H1 (cell line): ENCODE data around the gene ZNF148. TPM values are rescaled to one million over a fixed set of nuclear protein-coding genes. Genes with fewer than 3 reads are reported as not detected.

Source experiments
- CTCF ChIA-PET: fragments of 300-600 bp; sonication (Branson Sonifier 250); formaldehyde crosslinking; loops from one replicate; lab custom pipeline; 2021; ENCODE audit not compliant: partially characterized antibody; lab: Charles Lee
- POLR2A ChIA-PET: fragments of 300-600 bp; sonication (Branson Sonifier 250); formaldehyde crosslinking; loops from one replicate; lab custom pipeline; 2021; ENCODE audit warnings: inconsistent platforms; ENCODE audit not compliant: partially characterized antibody; lab: Charles Lee
- DNase-seq, 2 experiments: peaks; one replicate each; pipeline versions ENCODE4 v3.0.0 to v3.0.0-alpha.2; 2010 to 2022; ENCODE audit warnings: low spot score in 2 of 2, low read depth in 1 of 2, mixed read lengths in 1 of 2
- FAIRE-seq: peaks from 2 replicates; lab custom pipeline; 2011; peaks lifted over from hg19 to GRCh38; lab: Jason Lieb, UNC
- H2AFZ ChIP-seq: 2 replicates; pipeline ENCODE4 v1.8.1; 2012; ENCODE audit warnings: low read length, inconsistent platforms
- H2AK5ac ChIP-seq: 2 replicates; pipeline ENCODE4 v1.6.1; 2013; ENCODE audit warnings: low read depth, low read length
- H2BK120ac ChIP-seq: replicated peaks from 2 replicates; pipeline ENCODE3; 2013; ENCODE audit warnings: low read depth, low read length, inconsistent platforms
- H2BK12ac ChIP-seq: 2 replicates; pipeline ENCODE4 v1.6.1; 2013; ENCODE audit warnings: low read depth, low read length
- H2BK15ac ChIP-seq: 2 replicates; pipeline ENCODE4 v1.6.1; 2013; ENCODE audit warnings: low read length
- H2BK20ac ChIP-seq: 2 replicates; pipeline ENCODE4 v1.6.1; 2013; ENCODE audit warnings: low read length
- H2BK5ac ChIP-seq: 2 replicates; pipeline ENCODE4 v1.6.1; 2013; ENCODE audit warnings: low read depth, low read length
- H3K14ac ChIP-seq: 2 replicates; pipeline ENCODE4 v1.6.1; 2013; ENCODE audit warnings: inconsistent platforms; ENCODE audit not compliant: insufficient read length
- H3K18ac ChIP-seq: 2 replicates; pipeline ENCODE4 v1.6.1; 2013; ENCODE audit warnings: low read length; ENCODE audit errors: extremely low read depth
- H3K23ac ChIP-seq: 2 replicates; pipeline ENCODE4 v1.6.1; 2013; ENCODE audit warnings: inconsistent platforms; ENCODE audit not compliant: insufficient read length
- H3K23me2 ChIP-seq: 2 replicates; pipeline ENCODE4 v1.6.1; 2013; ENCODE audit warnings: low read depth, low read length
- H3K27ac ChIP-seq: 2 replicates; pipeline ENCODE4 v1.6.1; 2011; ENCODE audit warnings: low read depth, low read length, inconsistent platforms
- H3K27me3 ChIP-seq, 4 experiments: replicated peaks in 1 of 4; 1 replicate in 1 of 4; 2 replicates in 3 of 4; pipeline versions ENCODE4 v1.6.1 to v1.8.1; 2011 to 2013; ENCODE audit warnings: low read length in 3 of 4, mild to moderate bottlenecking in 3 of 4, inconsistent platforms in 2 of 4, mixed read lengths in 2 of 4, moderate library complexity in 1 of 4; ENCODE audit not compliant: control insufficient read depth in 3 of 4, insufficient read depth in 3 of 4; ENCODE audit errors: extremely low read depth in 1 of 4
- H3K36me3 ChIP-seq, 4 experiments: 2 replicates each; pipeline versions ENCODE4 v1.6.1 to v1.8.1; 2011 to 2013; ENCODE audit warnings: mild to moderate bottlenecking in 4 of 4, low read length in 3 of 4, moderate library complexity in 2 of 4, control low read depth in 1 of 4, inconsistent platforms in 1 of 4; ENCODE audit not compliant: insufficient read depth in 4 of 4, control insufficient read depth in 2 of 4
- H3K4ac ChIP-seq: replicated peaks from 2 replicates; pipeline ENCODE3; 2013; ENCODE audit warnings: low read length, low read depth, mixed read lengths, inconsistent platforms; ENCODE audit not compliant: insufficient read length
- H3K4me1 ChIP-seq, 4 experiments: replicated peaks in 1 of 4; 1 replicate in 1 of 4; 2 replicates in 3 of 4; pipeline versions ENCODE4 v1.6.1 to v1.8.1; 2011 to 2013; ENCODE audit warnings: low read length in 3 of 4, inconsistent platforms in 2 of 4, mixed read lengths in 1 of 4; ENCODE audit not compliant: insufficient read depth in 4 of 4, control insufficient read depth in 3 of 4
- H3K4me2 ChIP-seq, 2 experiments: 2 replicates each; pipeline versions ENCODE4 v1.6.1 to v1.8.1; 2011 to 2013; ENCODE audit warnings: low read depth in 2 of 2, low read length in 2 of 2, control low read depth in 1 of 2, inconsistent platforms in 1 of 2, mild to moderate bottlenecking in 1 of 2; ENCODE audit not compliant: insufficient read depth in 1 of 2
- H3K4me3 ChIP-seq, 4 experiments: fragments of 200-600, 300-600 bp in 1 of 4; sonication (generic), shearing (Covaris generic), sonication (Bioruptor Twin) in 1 of 4; 2 replicates each; pipeline versions ENCODE4 v1.5.1 to v1.8.1; 2011 to 2016; ENCODE audit warnings: low read length in 4 of 4, low read depth in 3 of 4, control low read depth in 2 of 4, inconsistent platforms in 2 of 4, mild to moderate bottlenecking in 2 of 4, mixed read lengths in 1 of 4, moderate library complexity in 1 of 4; ENCODE audit not compliant: insufficient read depth in 2 of 4; ENCODE audit errors: extremely low read depth in 1 of 4
- H3K56ac ChIP-seq: replicated peaks from 2 replicates; pipeline ENCODE3; 2013; ENCODE audit warnings: low read depth, mild to moderate bottlenecking, mixed read lengths, low read length, inconsistent platforms; ENCODE audit not compliant: insufficient read length
- H3K79me1 ChIP-seq: 2 replicates; pipeline ENCODE4 v1.6.1; 2013; ENCODE audit warnings: low read depth, low read length, control low read depth
- H3K79me2 ChIP-seq, 2 experiments: 2 replicates each; pipeline versions ENCODE4 v1.6.1 to v1.8.1; 2012 to 2013; ENCODE audit warnings: low read length in 2 of 2, mild to moderate bottlenecking in 2 of 2, inconsistent platforms in 1 of 2; ENCODE audit not compliant: insufficient read depth in 2 of 2, control insufficient read depth in 1 of 2
- H3K9ac ChIP-seq, 4 experiments: replicated peaks in 1 of 4; 1 replicate in 1 of 4; 2 replicates in 3 of 4; pipeline versions ENCODE4 v1.6.1 to v1.8.1; 2011 to 2013; ENCODE audit warnings: low read depth in 3 of 4, low read length in 3 of 4, control low read depth in 2 of 4, mild to moderate bottlenecking in 2 of 4, moderate library complexity in 2 of 4, inconsistent platforms in 1 of 4; ENCODE audit errors: extremely low read depth in 1 of 4
- H3K9me3 ChIP-seq, 2 experiments: 2 replicates each; pipeline versions ENCODE4 v1.6.1 to v1.8.1; 2012 to 2013; ENCODE audit warnings: mild to moderate bottlenecking in 2 of 2, moderate library complexity in 2 of 2, control low read depth in 1 of 2, inconsistent platforms in 1 of 2, low read depth in 1 of 2, low read length in 1 of 2, mixed read lengths in 1 of 2; ENCODE audit not compliant: insufficient read depth in 2 of 2
- H4K20me1 ChIP-seq, 2 experiments: replicated peaks in 1 of 2; 2 replicates each; pipeline versions ENCODE3 to v1.8.1; 2011 to 2013; ENCODE audit warnings: inconsistent platforms in 2 of 2, low read length in 2 of 2, mild to moderate bottlenecking in 1 of 2; ENCODE audit not compliant: insufficient read depth in 2 of 2, control insufficient read depth in 1 of 2
- H4K5ac ChIP-seq: 2 replicates; pipeline ENCODE4 v1.6.1; 2013; ENCODE audit warnings: low read length, low read depth, mixed read lengths, inconsistent platforms; ENCODE audit not compliant: insufficient read length
- H4K8ac ChIP-seq: 2 replicates; pipeline ENCODE4 v1.8.0; 2013; ENCODE audit warnings: mild to moderate bottlenecking, moderate library complexity, low read length, inconsistent platforms; ENCODE audit not compliant: insufficient read depth; ENCODE audit errors: extremely low read depth
- H4K91ac ChIP-seq: replicated peaks from 2 replicates; pipeline ENCODE3; 2013; ENCODE audit warnings: low read length, mixed read lengths, inconsistent platforms; ENCODE audit not compliant: insufficient read length
- BCL11A ChIP-seq, 2 experiments: IDR thresholded peaks; one replicate each; pipeline ENCODE4 v1.6.1; 2011; ENCODE audit warnings: low read depth in 2 of 2, low read length in 2 of 2, mild to moderate bottlenecking in 2 of 2
- BRCA1 ChIP-seq: IDR thresholded peaks from 2 replicates; pipeline ENCODE4 v1.6.1; 2012; ENCODE audit warnings: low read depth, low read length, improper control_type of control experiment
- GABPA ChIP-seq: IDR thresholded peaks from 2 replicates; pipeline ENCODE4 v1.6.1; 2011; ENCODE audit warnings: mild to moderate bottlenecking, low read length, moderate library complexity, borderline replicate concordance; ENCODE audit not compliant: insufficient read depth
- KDM4A ChIP-seq: IDR thresholded peaks from one replicate; pipeline ENCODE4 v1.7.1; 2012; ENCODE audit warnings: low read depth, mild to moderate bottlenecking, moderate library complexity, low read length, inconsistent platforms; ENCODE audit not compliant: severe bottlenecking
- PHF8 ChIP-seq: fragments of 200-600 bp; sonication (generic); conservative IDR thresholded peaks from 2 replicates; pipeline ENCODE4 v1.7.1; 2012; ENCODE audit warnings: low read depth, mild to moderate bottlenecking, inconsistent platforms, low read length, moderate library complexity
- POU5F1 ChIP-seq: IDR thresholded peaks from 2 replicates; pipeline ENCODE4 v1.6.1; 2011; ENCODE audit warnings: low read depth, mild to moderate bottlenecking, low read length, moderate library complexity
- RNF2 ChIP-seq: fragments of 200-900, 300-1000 bp; sonication (generic); IDR thresholded peaks from 2 replicates; pipeline ENCODE4 v1.7.1; 2016; ENCODE audit warnings: borderline replicate concordance, low read depth, mild to moderate bottlenecking, antibody characterized with exemption, low read length; ENCODE audit not compliant: poor library complexity, severe bottlenecking; ENCODE audit errors: missing control alignments
- RXRA ChIP-seq: IDR thresholded peaks from 2 replicates; pipeline ENCODE4 v1.6.1; 2011; ENCODE audit warnings: low read depth, mild to moderate bottlenecking, low read length, moderate library complexity; ENCODE audit not compliant: insufficient read depth
- SP4 ChIP-seq: IDR thresholded peaks from 2 replicates; pipeline ENCODE4 v1.6.1; 2012; ENCODE audit warnings: low read length, inconsistent platforms
- SRF ChIP-seq: IDR thresholded peaks from 2 replicates; pipeline ENCODE4 v1.6.1; 2011; ENCODE audit warnings: mild to moderate bottlenecking, low read depth, low read length, moderate library complexity
- YY1 ChIP-seq: IDR thresholded peaks from 2 replicates; pipeline ENCODE4 v1.6.1; 2011; ENCODE audit warnings: low read depth, mild to moderate bottlenecking, low read length
- WGBS, 2 experiments: shearing (Covaris generic) in 1 of 2; methylation state at CpG; one replicate each; pipeline versions ENCODE4 v1.1.6 to v1.1.7; 2013 to 2015; ENCODE audit warnings: low lambda C conversion rate in 2 of 2, mixed read lengths in 2 of 2, inconsistent platforms in 1 of 2, low coverage in 1 of 2, missing lambda C conversion rate in 1 of 2; ENCODE audit not compliant: insufficient replicate concordance in 2 of 2, insufficient coverage in 1 of 2, insufficient read length in 1 of 2; ENCODE audit errors: extremely low coverage in 1 of 2, missing lambda C conversion rate in 1 of 2; 5-methylcytosine and 5-hydroxymethylcytosine counted together
- polyA plus RNA-seq, 7 experiments: library from polyadenylated mRNA; depleted of rRNA in 3 of 7; stranded (reverse) in 5 of 7; unstranded in 2 of 7; fragments of >200 nt in 5 of 7; fragments of 200-250 nt in 2 of 7; gene quantifications; 1 replicate in 5 of 7; 2 replicates in 1 of 7; 4 replicates in 1 of 7; pipeline versions ENCODE4 v1.2.1 to v1.2.3, GENCODE V29; 2011 to 2013; ENCODE audit warnings: missing spikeins in 2 of 7, mixed read lengths in 2 of 7
- total RNA-seq: library from RNA; stranded (reverse); fragmentation: NEBNext Ultra II Directional; extraction: Animal tissue kit (Norgen Biotek cat#: 25700); gene quantifications from 2 replicates; pipeline ENCODE4 v1.2.1, GENCODE V29; 2021
- TF ChIP-seq, protein P1 (sequence below): IDR thresholded peaks from 2 replicates; pipeline ENCODE4 v1.6.1; 2011; ENCODE audit warnings: low read depth, mild to moderate bottlenecking, low read length; ENCODE audit not compliant: insufficient read depth
- TF ChIP-seq, protein P2 (sequence below): IDR thresholded peaks from 2 replicates; pipeline ENCODE4 v1.6.1; 2012; ENCODE audit warnings: inconsistent platforms

The ZNF148 gene
- total and polyA plus RNA-seq, 2 of the 8 experiments (the other 6 are each of a cell fraction or from before 2014, with no cell fraction given), result 3.7 to 22.6 TPM

DNA sequence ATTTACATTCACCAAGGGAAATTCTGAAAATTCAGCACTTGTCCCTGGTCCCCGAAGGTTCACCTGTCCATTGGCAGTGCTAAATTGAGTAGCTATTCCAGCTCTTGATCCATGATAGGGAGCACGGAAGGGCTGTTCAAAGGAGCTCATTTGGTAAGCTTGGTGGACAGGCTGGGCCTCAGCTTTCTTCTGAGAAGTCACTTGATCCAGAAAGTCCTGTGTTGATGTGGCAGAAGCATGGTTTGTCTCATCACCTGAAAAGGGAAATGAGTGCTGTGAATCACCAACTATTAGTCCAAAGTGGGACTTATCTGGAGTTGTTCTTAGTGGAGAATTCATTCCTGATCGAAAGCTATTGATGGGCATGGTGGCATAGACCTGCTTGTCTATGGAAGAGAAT lies 142.7 kb downstream of the ZNF148 start:
- no peak overlapping the region for H3K9ac ChIP-seq
- H3K9me3 ChIP-seq, result no peaks in the 10 kb centered on the region
- H3K79me2 ChIP-seq, result no peaks in the 10 kb centered on the region
- no peak overlapping the region for H3K4me2 ChIP-seq
- TF ChIP-seq KDM4A (no peak), RXRA (no peak), PHF8 (no peak), SRF (no peak), YY1 (no peak), POU5F1 (no peak), BCL11A (IDR thresholded peaks at IDR 0.05; ENCODE audit: low read depth in 2 of 2, low read length in 2 of 2) (no peak), SP4 (no peak), BRCA1 (no peak), RNF2 (no peak), GABPA (no peak)
- TF ChIP-seq, protein P1, sequence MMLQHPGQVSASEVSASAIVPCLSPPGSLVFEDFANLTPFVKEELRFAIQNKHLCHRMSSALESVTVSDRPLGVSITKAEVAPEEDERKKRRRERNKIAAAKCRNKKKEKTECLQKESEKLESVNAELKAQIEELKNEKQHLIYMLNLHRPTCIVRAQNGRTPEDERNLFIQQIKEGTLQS, result no peak
- TF ChIP-seq, protein P2, sequence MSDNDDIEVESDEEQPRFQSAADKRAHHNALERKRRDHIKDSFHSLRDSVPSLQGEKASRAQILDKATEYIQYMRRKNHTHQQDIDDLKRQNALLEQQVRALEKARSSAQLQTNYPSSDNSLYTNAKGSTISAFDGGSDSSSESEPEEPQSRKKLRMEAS, result no peak
- FAIRE-seq (no peak), DNase-seq (no peak)
- peaks cover 0 to 10% (median 6%) of the 10 kb centered on the region in 4 experiments; a peak in 6 of 8 replicates for H3K36me3 ChIP-seq
- CTCF ChIA-PET, result interaction anchor here (0.7 to 1.3 kb wide), 3 partner anchors 30 to 219 kb away, joined by 3 to 6 read pairs (median 3); no protein-coding TSS in a partner anchor
- no peak overlapping the region for H3K4me3 ChIP-seq
- no peaks in the 10 kb centered on the region for H3K23me2 ChIP-seq
- H4K8ac ChIP-seq, result no peak overlapping the region; the same call in 1 of the 2 replicates
- no peak overlapping the region for H4K5ac ChIP-seq
- 88% methylated on average over 3 of the region's 3 CpGs; no CpG with 5 or more reads in 1 of the 2 experiments for WGBS, 2 experiments
- H2BK20ac ChIP-seq, result no peak overlapping the region
- POLR2A ChIA-PET, result interaction anchor here (0.6 kb wide), 1 partner anchor 74 kb away, joined by 4 read pairs; no protein-coding TSS in a partner anchor
- H3K56ac ChIP-seq, result no peak overlapping the region
- no peak overlapping the region for H2AFZ ChIP-seq
- no peak overlapping the region for H3K23ac ChIP-seq
- H2BK120ac ChIP-seq, result no peak overlapping the region
- H4K20me1 ChIP-seq, result no peaks in the 10 kb centered on the region
- no peak overlapping the region for H2AK5ac ChIP-seq
- no peak overlapping the region for H3K14ac ChIP-seq
- H3K27me3 ChIP-seq, result no peaks in the 10 kb centered on the region
- H3K4ac ChIP-seq, result no peak overlapping the region
- H3K79me1 ChIP-seq, result no peaks in the 10 kb centered on the region
- H2BK15ac ChIP-seq, result no peak overlapping the region
- no peak overlapping the region for H2BK5ac ChIP-seq
- no peaks in the 10 kb centered on the region for H3K4me1 ChIP-seq
- no peak overlapping the region for H3K27ac ChIP-seq
- no peak overlapping the region for H3K18ac ChIP-seq
- no peak overlapping the region for H4K91ac ChIP-seq
- H2BK12ac ChIP-seq, result no peak overlapping the region
